Measurements from ENCODE around the gene ELL.

DNA sequence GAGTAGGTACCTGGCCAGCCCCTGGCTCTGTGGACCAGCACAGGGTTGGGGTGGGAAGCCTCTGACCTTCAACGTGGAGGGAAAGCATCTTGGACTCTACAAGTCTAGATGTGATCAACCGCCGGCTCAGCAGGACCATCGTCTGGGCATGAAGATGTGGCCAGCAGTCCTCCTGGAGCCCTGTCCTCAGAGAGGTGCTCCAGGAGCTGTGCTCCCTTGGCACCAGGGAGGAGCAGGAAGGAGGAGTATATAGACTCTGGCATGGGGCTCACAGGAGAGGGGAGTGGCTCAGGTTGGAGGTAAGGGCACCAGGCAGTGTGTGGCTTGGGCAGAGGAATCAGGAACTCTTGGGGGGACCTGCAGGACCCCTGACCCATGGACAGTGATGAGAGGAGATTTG is 65.6 kb downstream of the ELL start:
- TF ChIP-seq TAF1 (IDR thresholded peaks at IDR 0.05; ENCODE audit: low read depth) (no peak), FOXM1 (IDR thresholded peaks at IDR 0.05; ENCODE audit: borderline replicate concordance, low read depth) (no peak), EP300 (IDR thresholded peaks at IDR 0.05; ENCODE audit: borderline replicate concordance) (no peak), EGR1 (IDR thresholded peaks at IDR 0.05) (no peak), CREB1 (IDR thresholded peaks at IDR 0.05; ENCODE audit: low read depth) (no peak), TCF12 (IDR thresholded peaks at IDR 0.05; ENCODE audit: low read depth) (no peak), RAD21 (IDR thresholded peaks at IDR 0.05; ENCODE audit: low read depth) (no peak), TEAD4 (IDR thresholded peaks at IDR 0.05) (no peak), YY1 (IDR thresholded peaks at IDR 0.05; ENCODE audit: low read depth) (no peak)
- TF ChIP-seq, protein P1, sequence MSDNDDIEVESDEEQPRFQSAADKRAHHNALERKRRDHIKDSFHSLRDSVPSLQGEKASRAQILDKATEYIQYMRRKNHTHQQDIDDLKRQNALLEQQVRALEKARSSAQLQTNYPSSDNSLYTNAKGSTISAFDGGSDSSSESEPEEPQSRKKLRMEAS (IDR thresholded peaks at IDR 0.05): no peak
- TF ChIP-seq, protein P2, sequence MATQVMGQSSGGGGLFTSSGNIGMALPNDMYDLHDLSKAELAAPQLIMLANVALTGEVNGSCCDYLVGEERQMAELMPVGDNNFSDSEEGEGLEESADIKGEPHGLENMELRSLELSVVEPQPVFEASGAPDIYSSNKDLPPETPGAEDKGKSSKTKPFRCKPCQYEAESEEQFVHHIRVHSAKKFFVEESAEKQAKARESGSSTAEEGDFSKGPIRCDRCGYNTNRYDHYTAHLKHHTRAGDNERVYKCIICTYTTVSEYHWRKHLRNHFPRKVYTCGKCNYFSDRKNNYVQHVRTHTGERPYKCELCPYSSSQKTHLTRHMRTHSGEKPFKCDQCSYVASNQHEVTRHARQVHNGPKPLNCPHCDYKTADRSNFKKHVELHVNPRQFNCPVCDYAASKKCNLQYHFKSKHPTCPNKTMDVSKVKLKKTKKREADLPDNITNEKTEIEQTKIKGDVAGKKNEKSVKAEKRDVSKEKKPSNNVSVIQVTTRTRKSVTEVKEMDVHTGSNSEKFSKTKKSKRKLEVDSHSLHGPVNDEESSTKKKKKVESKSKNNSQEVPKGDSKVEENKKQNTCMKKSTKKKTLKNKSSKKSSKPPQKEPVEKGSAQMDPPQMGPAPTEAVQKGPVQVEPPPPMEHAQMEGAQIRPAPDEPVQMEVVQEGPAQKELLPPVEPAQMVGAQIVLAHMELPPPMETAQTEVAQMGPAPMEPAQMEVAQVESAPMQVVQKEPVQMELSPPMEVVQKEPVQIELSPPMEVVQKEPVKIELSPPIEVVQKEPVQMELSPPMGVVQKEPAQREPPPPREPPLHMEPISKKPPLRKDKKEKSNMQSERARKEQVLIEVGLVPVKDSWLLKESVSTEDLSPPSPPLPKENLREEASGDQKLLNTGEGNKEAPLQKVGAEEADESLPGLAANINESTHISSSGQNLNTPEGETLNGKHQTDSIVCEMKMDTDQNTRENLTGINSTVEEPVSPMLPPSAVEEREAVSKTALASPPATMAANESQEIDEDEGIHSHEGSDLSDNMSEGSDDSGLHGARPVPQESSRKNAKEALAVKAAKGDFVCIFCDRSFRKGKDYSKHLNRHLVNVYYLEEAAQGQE (IDR thresholded peaks at IDR 0.05; ENCODE audit: low read depth): no peak

All from Ishikawa (cell line).